GM13977 (cell line): ENCODE results near the gene DSE.

Source experiments
- DNase-seq: peaks from one replicate; pipeline ENCODE4 v3.0.0; 2012; ENCODE audit warnings: low spot score
- in situ Hi-C: fragments of 300-500 bp; cut with MboI; formaldehyde crosslinking; loops from one replicate; pipeline ENCODE4 v1.12.0; 2022; ENCODE audit warnings: low sequenced_read_pairs, low pct_unique_long_range_greater_than_20kb, mixed read lengths, inconsistent platforms; ENCODE audit not compliant: unreplicated experiment
- TF ChIP-seq, protein P1 (sequence below): IDR thresholded peaks from 2 replicates; pipeline ENCODE4 v1.5.1; 2012; ENCODE audit warnings: mild to moderate bottlenecking, control low read depth; ENCODE audit not compliant: insufficient read depth; ENCODE audit errors: extremely low read depth, missing control alignments

DSE gene

DNA sequence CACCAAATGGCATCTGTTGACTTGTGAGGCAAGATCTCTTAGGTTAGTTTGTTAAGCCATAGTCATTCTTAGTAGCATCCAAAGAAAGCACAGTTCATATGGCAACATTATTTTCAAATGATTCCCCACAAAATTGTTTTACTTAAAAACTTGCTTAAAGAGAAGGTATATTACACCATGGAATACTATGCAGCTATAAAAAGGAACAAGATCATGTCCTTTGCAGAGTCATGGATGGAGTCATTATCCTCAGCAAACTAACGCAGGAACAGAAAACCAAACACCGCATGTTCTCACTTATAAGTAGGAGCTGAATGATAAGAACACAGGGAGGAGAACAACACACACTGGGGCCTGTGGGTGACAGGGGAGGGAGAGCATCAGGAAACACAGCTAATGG, 10.9 kb upstream of the DSE start:
- TF ChIP-seq, protein P1, sequence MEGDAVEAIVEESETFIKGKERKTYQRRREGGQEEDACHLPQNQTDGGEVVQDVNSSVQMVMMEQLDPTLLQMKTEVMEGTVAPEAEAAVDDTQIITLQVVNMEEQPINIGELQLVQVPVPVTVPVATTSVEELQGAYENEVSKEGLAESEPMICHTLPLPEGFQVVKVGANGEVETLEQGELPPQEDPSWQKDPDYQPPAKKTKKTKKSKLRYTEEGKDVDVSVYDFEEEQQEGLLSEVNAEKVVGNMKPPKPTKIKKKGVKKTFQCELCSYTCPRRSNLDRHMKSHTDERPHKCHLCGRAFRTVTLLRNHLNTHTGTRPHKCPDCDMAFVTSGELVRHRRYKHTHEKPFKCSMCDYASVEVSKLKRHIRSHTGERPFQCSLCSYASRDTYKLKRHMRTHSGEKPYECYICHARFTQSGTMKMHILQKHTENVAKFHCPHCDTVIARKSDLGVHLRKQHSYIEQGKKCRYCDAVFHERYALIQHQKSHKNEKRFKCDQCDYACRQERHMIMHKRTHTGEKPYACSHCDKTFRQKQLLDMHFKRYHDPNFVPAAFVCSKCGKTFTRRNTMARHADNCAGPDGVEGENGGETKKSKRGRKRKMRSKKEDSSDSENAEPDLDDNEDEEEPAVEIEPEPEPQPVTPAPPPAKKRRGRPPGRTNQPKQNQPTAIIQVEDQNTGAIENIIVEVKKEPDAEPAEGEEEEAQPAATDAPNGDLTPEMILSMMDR: no peak
- in situ Hi-C loops: no loop called here
- no peak for DNase-seq

DNA sequence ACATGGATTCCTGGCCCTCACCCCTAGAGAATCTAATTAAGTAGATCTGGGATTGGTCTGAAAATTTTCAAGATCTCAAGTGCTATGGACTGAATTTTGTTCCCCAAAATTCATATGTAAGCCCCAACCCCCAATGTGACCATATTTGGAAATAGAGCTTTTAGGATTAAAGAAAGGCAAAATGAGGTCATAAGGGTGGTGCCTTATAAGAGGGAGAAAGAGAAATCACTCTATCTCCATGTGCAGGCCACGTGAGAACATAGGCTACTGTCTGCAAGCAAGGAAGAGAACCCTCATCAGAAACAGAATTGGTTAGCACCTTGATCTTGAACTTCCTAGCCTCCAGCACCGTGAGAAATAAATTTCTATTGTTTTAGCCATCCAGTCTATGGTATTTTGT, 8.5 kb upstream of the DSE start:
- TF ChIP-seq, protein P1: no peak
- DNase-seq: no peak
- in situ Hi-C loops: no loop called here

DNA sequence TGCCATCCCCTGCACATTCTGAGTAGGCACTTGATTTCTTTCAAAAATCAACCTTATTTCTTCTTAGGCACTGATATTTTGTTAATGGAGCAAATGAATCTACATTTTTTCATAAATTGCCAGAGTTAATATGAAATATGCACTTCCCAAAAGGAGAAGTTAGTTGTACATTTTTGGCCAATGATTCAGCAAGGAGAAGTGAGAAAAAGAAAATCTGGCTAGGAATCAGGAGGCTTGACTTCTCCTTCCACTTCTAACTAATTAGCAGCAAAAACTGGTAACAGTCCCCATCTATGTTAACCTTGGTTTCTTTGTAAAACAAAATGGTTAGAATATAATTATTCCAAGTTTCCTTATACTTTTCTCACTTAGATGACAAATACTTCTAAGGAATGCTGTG, 7.0 kb upstream of the DSE start:
- no peak for DNase-seq
- in situ Hi-C loops: no loop called here
- TF ChIP-seq, protein P1: no peak

DNA sequence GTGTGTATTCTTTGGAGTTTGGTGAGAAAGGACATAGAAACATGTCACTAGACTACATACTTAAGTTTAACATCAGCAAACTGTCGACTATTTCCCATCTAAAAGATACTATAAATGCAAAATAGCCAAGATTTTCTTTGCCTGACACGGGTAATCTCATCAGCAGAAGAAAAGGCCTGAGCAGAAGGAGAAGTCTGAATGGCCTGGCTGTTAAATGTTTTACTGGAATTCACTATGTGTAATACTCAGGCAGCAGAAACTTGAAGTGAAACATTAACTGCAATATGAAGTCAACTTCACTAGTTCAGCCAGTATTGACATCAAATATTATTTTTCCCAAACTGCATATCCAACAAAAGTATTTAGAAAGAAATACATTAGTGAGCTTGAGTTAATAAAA, 6.4 kb upstream of the DSE start:
- TF ChIP-seq, protein P1: no peak
- in situ Hi-C loops: no loop called here

DNA sequence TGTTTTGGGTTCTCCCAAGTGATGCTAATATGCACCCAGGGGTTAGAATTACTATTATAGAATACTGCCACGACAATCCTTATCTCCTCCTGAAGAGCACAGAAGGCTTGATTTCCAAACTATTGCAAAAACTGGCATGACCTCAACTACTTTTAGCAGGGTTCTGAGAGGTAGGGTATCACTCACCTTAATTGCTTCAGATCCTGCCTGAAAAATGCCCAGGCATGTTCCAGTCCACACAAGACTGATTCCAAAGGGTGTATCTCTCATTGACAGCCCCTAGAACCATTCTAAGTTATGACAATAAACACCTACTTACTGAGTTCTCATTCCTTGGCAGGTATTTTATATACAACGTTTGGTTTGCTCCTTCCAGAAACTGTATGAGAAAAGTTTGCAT, 5.0 kb upstream of the DSE start:
- in situ Hi-C loops: no loop called here
- TF ChIP-seq, protein P1: no peak
- no peak for DNase-seq

More for the DNA sequence above, 6.4 kb upstream of the DSE start:
- DNase-seq: no peak

DNA sequence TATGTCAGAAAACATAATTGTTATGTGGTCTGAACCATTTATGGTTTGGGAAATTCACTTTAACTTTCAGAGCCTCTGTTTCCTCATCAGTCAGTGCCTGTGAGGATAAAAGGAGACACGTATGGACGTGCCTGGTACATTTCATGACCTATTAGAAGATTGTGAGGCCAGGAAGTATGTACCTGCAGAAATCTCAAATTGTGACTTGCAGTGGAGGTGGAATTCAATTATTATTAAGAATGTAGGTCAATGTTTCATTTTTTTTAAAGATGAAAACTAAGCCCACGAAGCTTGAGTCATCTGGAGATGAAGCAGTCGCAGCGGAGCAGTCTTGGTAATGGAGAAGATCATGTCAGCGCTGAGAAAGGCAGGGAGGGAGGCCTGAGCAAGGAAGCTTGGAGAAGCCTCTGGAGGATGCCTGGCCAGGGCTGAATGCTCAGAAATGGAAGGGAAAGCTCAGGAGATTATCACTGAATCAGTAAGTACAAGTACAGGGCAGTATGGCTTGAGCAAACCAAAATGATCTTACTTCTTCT, 3.9 kb upstream of the DSE start:
- TF ChIP-seq, protein P1: no peak
- in situ Hi-C loops: no loop called here
- no peak for DNase-seq

DNA sequence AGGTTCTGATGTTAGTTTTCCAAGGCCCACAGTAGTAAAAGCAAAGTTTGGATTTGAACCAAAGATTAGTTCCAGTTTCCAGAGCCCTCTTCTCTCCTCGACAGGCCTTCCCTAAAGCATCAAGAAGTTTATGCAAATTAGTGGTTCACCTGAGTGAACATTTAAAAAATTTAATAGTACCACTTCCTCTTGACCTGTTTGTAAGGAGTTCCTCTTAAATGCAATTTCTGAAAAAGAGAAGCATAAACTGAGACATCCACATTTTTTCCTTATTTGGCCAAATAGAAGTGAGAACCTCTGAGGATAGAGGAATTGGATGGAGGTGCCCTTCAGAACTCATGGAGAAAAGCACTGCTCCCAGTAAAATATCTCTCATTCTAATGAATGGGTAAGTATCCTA, 1.2 kb upstream of the DSE start:
- TF ChIP-seq, protein P1: no peak
- in situ Hi-C loops: no loop called here
- no peak for DNase-seq
